ENCODE results near the gene RBM12. TPM values are rescaled to one million over a fixed set of nuclear protein-coding genes. Genes with fewer than 3 reads are reported as not detected.

The RBM12 gene
- total and polyA plus RNA-seq, 2 experiments from 2014 or later = 18.5 to 36.0 TPM

GRCh38 chr20:35611482-35611881 lies 53.2 kb downstream of the RBM12 start:
- WGBS, 2 experiments (ENCODE audit: low coverage in 1 of 2, low lambda C conversion rate in 2 of 2, missing lambda C conversion rate in 2 of 2) = 88 to 100% methylated on average over 2 of the region's 2 CpGs
- no peak overlapping the region for H2AFZ ChIP-seq
- H3K27ac ChIP-seq = no peak overlapping the region
- H3K36me3 ChIP-seq (ENCODE audit: low read depth) = no peaks in the 10 kb centered on the region
- H3F3A ChIP-seq (ENCODE audit: insufficient read depth) = no peaks in the 10 kb centered on the region
- H3K4me1 ChIP-seq (ENCODE audit: insufficient read depth) = no peaks in the 10 kb centered on the region
- no peak overlapping the region for H3K4me3 ChIP-seq
- H4K20me1 ChIP-seq (ENCODE audit: insufficient read depth) = no peaks in the 10 kb centered on the region
- no peaks in the 10 kb centered on the region for H3K27me3 ChIP-seq (replicated peaks; ENCODE audit: insufficient read depth)
- no peak overlapping the region for H3K9ac ChIP-seq
- H3K9me2 ChIP-seq (ENCODE audit: insufficient read depth) = no peaks in the 10 kb centered on the region
- no peak overlapping the region for H3K4me2 ChIP-seq (ENCODE audit: unreplicated experiment)
- in situ Hi-C loops (cut with MboI) = no loop called here
- no peak for TF ChIP-seq EZH2phosphoT487 (IDR thresholded peaks at IDR 0.05; ENCODE audit: insufficient read depth, low read depth)
- DNase-seq = no peak
- H3K9me3 ChIP-seq (ENCODE audit: low read depth) = no peaks in the 10 kb centered on the region
- H3K79me2 ChIP-seq (ENCODE audit: insufficient read depth) = no peaks in the 10 kb centered on the region

DNA sequence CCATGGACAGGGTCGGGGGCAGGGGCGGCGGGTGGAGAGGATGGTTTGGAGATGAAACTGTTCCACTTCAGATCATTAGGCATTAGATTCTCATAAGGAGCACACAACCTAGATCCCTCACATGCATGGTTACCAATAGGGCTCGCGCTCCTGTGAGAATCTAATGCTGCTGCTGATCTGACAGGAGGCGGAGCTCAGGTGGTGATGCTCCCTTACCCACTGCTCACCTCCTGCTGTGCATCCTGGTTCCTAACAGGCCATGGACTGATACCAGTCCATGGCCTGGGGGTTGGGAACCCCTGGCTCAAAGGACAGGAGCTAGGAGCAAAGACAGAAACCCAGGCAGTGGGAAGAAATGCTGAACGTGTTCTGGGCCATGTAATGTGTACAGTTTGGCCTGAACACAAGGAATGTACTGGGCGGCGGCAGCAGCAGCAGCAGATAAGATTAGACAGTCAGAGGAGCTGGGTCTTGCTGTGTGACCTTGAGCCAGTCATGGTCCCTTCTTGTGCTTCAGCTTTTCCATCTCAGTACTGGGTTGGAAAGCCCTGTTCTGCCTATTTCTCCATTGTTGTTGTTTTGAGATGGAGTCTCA lies 53.8 kb downstream of the RBM12 start:
- Histone ChIP-seq H3K4me1 (ENCODE audit: insufficient read depth) (no peaks in the 10 kb centered on the region), H3K9me2 (ENCODE audit: insufficient read depth) (no peaks in the 10 kb centered on the region), H2AFZ (no peak overlapping the region), H3K4me3 (no peak overlapping the region), H3K27me3 (replicated peaks; ENCODE audit: insufficient read depth) (no peaks in the 10 kb centered on the region), H4K20me1 (ENCODE audit: insufficient read depth) (no peaks in the 10 kb centered on the region), H3K9me3 (ENCODE audit: low read depth) (no peaks in the 10 kb centered on the region), H3K79me2 (ENCODE audit: insufficient read depth) (no peaks in the 10 kb centered on the region), H3F3A (ENCODE audit: insufficient read depth) (no peaks in the 10 kb centered on the region), H3K36me3 (ENCODE audit: low read depth) (no peaks in the 10 kb centered on the region), H3K27ac (no peak overlapping the region), H3K9ac (no peak overlapping the region), H3K4me2 (ENCODE audit: unreplicated experiment) (no peak overlapping the region)
- no peak for TF ChIP-seq EZH2phosphoT487 (IDR thresholded peaks at IDR 0.05; ENCODE audit: insufficient read depth, low read depth)
- no peak for TF ChIP-seq EZH2 (IDR thresholded peaks at IDR 0.05; ENCODE audit: insufficient read depth, poor library complexity, severe bottlenecking)
- no peak for DNase-seq
- 79 to 88% methylated on average over 7 to 9 of the region's 9 CpGs for WGBS, 2 experiments (ENCODE audit: low coverage in 1 of 2, low lambda C conversion rate in 2 of 2, missing lambda C conversion rate in 2 of 2)
- in situ Hi-C loops (cut with MboI) = no loop called here

DNA sequence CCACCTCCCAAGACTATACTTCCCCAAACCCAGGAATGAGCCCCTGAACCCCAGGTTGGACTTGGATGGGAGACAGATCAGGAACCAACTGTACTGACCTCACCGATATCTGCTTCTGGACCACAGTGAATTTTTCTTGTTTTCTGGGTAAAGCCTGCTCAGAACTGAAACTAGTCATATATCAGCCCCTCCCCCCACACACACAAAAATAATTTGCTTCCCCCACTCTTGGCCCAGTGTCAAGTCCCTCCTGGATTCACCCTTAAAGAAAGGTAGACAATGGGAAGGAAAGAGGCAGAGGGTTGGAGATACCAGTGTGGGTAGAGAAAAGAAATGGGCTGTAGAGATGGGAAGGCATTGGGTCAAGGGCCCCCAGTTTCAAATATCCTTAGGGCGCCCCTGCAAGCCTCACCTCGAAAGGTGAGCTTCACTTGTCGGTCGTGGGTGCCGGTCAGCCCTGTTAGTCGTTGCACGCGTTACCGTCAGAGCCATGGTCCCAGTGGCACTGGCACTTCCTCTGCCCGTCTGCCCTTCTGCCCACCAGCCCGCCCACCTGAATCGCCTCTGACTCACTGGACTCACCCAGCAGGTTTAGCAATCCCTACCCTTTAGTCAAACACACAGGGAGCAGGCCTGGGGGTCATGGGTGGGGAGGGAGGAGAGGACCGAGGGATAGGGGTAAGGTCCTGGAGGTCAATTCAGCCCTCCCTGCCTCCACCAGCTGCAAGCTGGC lies 57.5 kb downstream of the RBM12 start:
- in situ Hi-C loops (cut with MboI) = no loop called here
- Histone ChIP-seq H3K9ac (no peak overlapping the region), H3K4me3 (no peak overlapping the region), H3K9me3 (ENCODE audit: low read depth) (no peaks in the 10 kb centered on the region), H3K4me1 (ENCODE audit: insufficient read depth) (no peaks in the 10 kb centered on the region), H2AFZ (no peak overlapping the region), H3K79me2 (ENCODE audit: insufficient read depth) (no peaks in the 10 kb centered on the region), H3K9me2 (ENCODE audit: insufficient read depth) (no peaks in the 10 kb centered on the region), H3K27ac (no peak overlapping the region), H3K4me2 (ENCODE audit: unreplicated experiment) (no peak overlapping the region), H3K36me3 (ENCODE audit: low read depth) (no peaks in the 10 kb centered on the region), H4K20me1 (ENCODE audit: insufficient read depth) (no peaks in the 10 kb centered on the region), H3K27me3 (replicated peaks; ENCODE audit: insufficient read depth) (no peaks in the 10 kb centered on the region; the same call in 1 of the 2 replicates), H3F3A (ENCODE audit: insufficient read depth) (no peaks in the 10 kb centered on the region)
- WGBS, 2 experiments (ENCODE audit: low coverage in 1 of 2, low lambda C conversion rate in 2 of 2, missing lambda C conversion rate in 2 of 2) = 68% methylated on average over 13 to 14 of the region's 14 CpGs
- TF ChIP-seq EZH2phosphoT487 (IDR thresholded peaks at IDR 0.05; ENCODE audit: insufficient read depth, low read depth) (no peak), EZH2 (IDR thresholded peaks at IDR 0.05; ENCODE audit: insufficient read depth, poor library complexity, severe bottlenecking) (no peak)
- peak; percentile 24 for DNase-seq

DNA sequence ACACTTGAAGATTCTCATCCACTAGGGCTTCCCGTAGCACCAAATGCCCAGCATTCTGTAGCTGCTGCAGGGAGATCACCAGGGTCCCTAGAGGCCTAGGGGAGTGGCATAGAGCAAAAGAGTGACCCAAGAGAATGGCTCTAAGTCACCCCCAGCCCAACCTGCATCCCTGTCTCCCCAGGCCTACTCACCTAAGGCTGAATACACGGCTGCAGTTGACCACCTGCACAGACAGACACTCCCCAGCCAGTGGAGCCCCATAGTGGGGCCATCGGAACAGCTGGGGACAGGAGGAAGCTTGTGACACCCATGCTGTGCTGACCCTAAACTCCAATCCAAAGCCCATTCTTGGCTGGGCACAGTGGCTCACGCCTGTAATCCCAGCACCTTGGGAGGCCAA lies 58.6 kb downstream of the RBM12 start:
- no peak overlapping the region for H3K4me2 ChIP-seq (ENCODE audit: unreplicated experiment)
- H3F3A ChIP-seq (ENCODE audit: insufficient read depth) = no peaks in the 10 kb centered on the region
- H4K20me1 ChIP-seq (ENCODE audit: insufficient read depth) = no peaks in the 10 kb centered on the region
- DNase-seq = no peak
- no peaks in the 10 kb centered on the region for H3K9me3 ChIP-seq (ENCODE audit: low read depth)
- 77 to 87% methylated on average over 4 of the region's 4 CpGs for WGBS, 2 experiments (ENCODE audit: low coverage in 1 of 2, low lambda C conversion rate in 2 of 2, missing lambda C conversion rate in 2 of 2)
- no peaks in the 10 kb centered on the region for H3K9me2 ChIP-seq (ENCODE audit: insufficient read depth)
- H3K27ac ChIP-seq = no peak overlapping the region
- peaks cover 1% of the 10 kb centered on the region for H3K27me3 ChIP-seq (replicated peaks; ENCODE audit: insufficient read depth)
- in situ Hi-C loops (cut with MboI) = no loop called here
- H3K4me1 ChIP-seq (ENCODE audit: insufficient read depth) = peaks cover 2% of the 10 kb centered on the region; the same call in 1 of the 2 replicates
- no peaks in the 10 kb centered on the region for H3K36me3 ChIP-seq (ENCODE audit: low read depth)
- no peaks in the 10 kb centered on the region for H3K79me2 ChIP-seq (ENCODE audit: insufficient read depth)
- no peak overlapping the region for H3K4me3 ChIP-seq
- H2AFZ ChIP-seq = no peak overlapping the region
- H3K9ac ChIP-seq = no peak overlapping the region
- TF ChIP-seq EZH2phosphoT487 (IDR thresholded peaks at IDR 0.05; ENCODE audit: insufficient read depth, low read depth) (no peak), EZH2 (IDR thresholded peaks at IDR 0.05; ENCODE audit: insufficient read depth, poor library complexity, severe bottlenecking) (no peak)
